Choroid plexus epithelial cell (primary cell): ENCODE results near the gene MYO5B.
A peak's percentile ranks its signal among the peaks of the same experiment; 100 is the strongest.
"Not testable (repeated sequence)": the region's sequence is repeated elsewhere in the genome, so short reads cannot be mapped to it uniquely, and the experiment has no call there.

Experiments
- DNase-seq: peaks from one replicate; pipeline ENCODE4 v3.0.0-alpha.2; 2010; ENCODE audit warnings: low read depth
- H3K4me3 ChIP-seq: 2 replicates; pipeline ENCODE4 v1.5.1; 2011; ENCODE audit warnings: low read depth, mild to moderate bottlenecking, control low read depth, low read length, moderate library complexity
- TF ChIP-seq, protein P1 (sequence below): conservative IDR thresholded peaks from 2 replicates; pipeline ENCODE4 v1.5.1; 2011; ENCODE audit warnings: low read depth, mild to moderate bottlenecking, control low read depth, inconsistent platforms, low read length, moderate library complexity

Gene MYO5B

DNA sequence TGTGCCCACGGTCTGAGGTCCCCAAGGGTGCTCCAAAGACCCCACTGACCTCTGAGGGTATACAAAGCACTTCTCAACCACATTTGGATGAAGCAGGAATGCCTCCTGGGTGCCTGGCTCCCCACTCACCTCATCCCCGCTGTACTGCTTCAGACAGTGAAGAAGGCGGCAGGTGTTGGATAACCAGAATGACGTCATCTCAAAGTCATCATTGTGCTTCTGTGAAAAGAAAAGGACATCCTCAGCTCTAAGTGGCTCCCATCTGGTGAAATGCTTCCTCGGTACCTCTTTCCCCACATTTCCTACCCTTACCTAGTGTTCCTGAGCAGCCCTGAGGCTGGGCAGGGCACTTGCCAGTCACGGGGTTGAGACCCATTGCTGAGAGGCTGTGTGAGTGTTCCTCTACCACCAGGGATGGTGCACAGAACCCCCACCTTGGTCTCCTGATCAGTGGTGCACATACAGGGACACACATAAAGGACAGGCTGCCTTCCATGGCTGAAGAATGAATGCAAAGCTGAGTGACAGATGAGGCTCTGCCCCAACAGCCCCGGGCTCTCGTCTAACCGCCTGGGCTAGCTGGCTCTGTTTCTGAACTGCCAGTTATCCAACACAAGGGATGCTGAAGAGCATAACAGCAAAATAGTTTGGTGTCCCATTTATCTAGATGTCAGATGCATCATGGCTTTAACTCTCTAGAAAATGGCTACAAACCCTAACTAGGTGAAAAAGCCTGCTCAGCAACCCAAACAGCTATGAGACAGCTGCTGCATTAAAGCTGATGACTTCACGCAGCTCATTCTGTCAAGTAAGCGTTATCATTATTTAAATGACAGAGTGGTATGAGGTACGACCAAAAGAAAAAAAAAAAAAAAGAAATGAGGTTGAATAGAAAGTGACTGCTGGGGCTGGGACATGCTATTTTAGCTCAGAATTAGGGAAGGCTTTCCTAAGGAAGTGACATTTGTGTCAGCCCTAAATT, 353.4 kb downstream of the MYO5B start:
- H3K4me3 ChIP-seq, result no peak overlapping the region
- TF ChIP-seq, protein P1, sequence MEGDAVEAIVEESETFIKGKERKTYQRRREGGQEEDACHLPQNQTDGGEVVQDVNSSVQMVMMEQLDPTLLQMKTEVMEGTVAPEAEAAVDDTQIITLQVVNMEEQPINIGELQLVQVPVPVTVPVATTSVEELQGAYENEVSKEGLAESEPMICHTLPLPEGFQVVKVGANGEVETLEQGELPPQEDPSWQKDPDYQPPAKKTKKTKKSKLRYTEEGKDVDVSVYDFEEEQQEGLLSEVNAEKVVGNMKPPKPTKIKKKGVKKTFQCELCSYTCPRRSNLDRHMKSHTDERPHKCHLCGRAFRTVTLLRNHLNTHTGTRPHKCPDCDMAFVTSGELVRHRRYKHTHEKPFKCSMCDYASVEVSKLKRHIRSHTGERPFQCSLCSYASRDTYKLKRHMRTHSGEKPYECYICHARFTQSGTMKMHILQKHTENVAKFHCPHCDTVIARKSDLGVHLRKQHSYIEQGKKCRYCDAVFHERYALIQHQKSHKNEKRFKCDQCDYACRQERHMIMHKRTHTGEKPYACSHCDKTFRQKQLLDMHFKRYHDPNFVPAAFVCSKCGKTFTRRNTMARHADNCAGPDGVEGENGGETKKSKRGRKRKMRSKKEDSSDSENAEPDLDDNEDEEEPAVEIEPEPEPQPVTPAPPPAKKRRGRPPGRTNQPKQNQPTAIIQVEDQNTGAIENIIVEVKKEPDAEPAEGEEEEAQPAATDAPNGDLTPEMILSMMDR, result no peak
- DNase-seq, result no peak

DNA sequence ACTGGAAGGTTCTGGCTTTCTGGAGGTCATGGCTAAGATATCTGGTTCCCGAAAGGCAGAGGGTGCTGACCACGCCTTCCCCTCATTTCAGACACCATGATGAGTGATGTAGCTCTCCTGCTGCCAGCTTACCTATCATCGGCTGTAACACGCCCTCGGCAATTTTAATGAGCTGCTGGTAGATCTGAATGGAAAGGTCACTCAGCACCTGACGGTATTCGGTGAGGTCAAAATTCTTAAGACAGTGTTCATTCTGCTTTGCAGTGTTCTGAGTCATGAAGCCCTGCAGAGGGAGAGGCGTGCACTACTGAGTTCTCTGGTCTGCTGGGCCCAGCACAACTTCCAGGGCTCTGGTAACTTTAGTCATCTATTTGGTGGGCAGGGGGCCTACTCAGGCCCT, 355.9 kb downstream of the MYO5B start:
- no peak overlapping the region for H3K4me3 ChIP-seq
- DNase-seq, result peak; percentile 85
- TF ChIP-seq, protein P1, result peak; percentile 20

DNA sequence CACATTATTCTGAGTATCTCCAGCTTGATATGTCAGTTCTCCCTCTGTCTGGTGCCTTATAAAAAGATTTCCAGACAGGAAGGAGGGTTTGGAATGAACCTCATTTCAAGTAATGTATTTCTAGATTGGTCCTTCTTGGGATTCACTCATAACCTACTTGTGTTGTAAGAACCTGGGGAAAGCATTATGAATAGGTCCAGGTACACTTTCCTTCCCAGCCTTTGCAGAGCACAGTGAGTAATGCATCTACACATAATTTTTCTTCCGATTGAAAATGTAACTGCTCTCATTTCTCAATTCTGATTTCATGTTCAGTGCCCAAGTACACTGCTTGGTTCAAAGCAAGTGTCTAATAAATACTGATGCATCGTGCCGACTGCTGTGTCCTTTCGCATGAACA, 356.6 kb downstream of the MYO5B start:
- no peak for DNase-seq
- TF ChIP-seq, protein P1, result no peak
- no peak overlapping the region for H3K4me3 ChIP-seq

DNA sequence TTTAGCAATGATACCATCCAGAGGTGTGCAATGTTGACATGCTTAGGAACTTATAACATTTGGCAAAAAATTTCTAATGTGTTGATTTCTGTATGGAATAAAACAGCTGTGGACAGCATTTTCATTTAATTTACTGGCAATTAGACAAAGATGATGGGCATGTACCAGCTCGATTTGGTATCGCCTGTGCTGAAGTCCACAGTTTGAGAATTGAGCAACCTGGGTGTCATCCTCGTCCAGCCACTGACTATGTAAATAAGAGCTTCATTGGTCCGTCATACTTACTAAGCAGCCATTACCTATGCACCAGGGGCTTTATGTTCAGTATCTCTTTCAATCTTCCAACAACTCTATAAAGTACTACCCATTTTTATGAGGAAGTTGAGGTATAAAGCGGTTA, 357.1 kb downstream of the MYO5B start:
- TF ChIP-seq, protein P1, result no peak
- DNase-seq, result no peak
- H3K4me3 ChIP-seq, result no peak overlapping the region

DNA sequence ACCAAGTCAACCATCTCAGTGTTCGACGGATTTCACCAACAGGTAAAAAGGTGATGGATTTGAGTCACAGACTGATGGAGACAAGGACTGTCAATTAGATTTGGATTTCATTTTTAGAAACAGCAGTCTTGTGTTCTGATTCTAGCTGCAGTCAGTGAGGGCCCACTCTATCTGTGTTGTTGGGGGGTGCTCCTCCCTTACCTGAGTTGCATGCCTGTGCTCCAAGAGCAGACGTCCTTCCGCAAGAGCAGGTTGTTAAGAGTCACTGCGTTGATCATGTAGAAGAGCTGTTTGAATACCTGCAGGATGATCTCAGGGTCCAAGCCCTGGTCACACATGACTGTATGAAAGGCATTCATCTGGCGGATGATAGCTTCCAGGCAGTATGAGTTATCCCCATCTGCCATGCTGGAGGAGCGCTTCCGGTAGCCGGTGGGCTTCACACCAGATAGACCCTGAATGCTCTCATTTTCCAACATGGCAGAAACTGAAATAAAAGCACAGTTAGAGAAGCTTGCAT, 357.6 kb downstream of the MYO5B start:
- DNase-seq, H3K4me3 ChIP-seq: not testable (repeated sequence)

DNA sequence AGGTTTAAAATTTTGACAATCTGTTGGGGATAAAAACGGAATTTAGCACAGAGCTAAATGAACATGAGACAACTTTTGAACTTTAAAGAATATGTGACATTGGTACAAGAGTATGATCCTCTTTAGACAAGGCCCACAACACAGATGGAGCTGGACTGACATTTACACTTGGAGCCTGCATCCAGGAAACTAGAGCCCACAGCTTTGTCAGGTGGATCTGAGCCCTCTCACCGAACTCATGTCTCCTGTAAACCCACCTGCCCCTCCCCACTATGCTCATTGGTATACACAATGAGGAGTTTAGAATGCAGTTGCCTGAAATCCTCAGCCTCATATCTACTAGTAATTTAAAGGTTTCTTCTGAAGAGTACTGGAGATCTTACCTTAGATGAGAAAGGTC, 359.5 kb downstream of the MYO5B start:
- TF ChIP-seq, protein P1, result no peak
- H3K4me3 ChIP-seq, result no peak overlapping the region
- DNase-seq, result no peak

DNA sequence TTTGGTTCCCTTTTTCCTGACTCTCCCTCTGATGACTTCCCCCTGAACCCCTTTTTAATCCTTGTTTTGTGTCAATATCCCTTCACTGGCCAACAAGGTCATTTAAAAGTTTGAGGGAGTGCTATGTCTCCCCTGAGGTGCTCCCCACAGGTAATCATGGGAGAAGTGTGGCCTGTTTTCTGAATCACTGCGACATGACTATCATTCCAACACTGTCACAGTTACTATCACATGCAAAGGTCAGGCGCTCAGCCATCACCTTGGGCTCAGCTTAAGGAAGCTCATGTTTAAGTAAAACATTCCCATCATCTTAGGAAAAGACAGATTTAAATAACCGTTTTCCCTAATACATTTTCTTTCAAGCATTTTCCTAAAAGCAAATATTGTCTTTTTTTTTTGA, 360.7 kb downstream of the MYO5B start:
- TF ChIP-seq, protein P1, result no peak
- no peak for DNase-seq

More for the DNA sequence above, 360.7 kb downstream of the MYO5B start:
- no peak overlapping the region for H3K4me3 ChIP-seq
